HG03378 (cell line): ENCODE measurements around the gene SH3BP5.
A peak's percentile ranks its signal among the peaks of the same experiment; 100 is the strongest.

ENCODE experiments used
- ATAC-seq: cut with Tn5 transposase; IDR thresholded peaks from one replicate; pipeline ENCODE4 v1.9.1; 2021; ENCODE audit warnings: mild to moderate bottlenecking, moderate library complexity; ENCODE audit not compliant: unreplicated experiment

The SH3BP5 gene

DNA sequence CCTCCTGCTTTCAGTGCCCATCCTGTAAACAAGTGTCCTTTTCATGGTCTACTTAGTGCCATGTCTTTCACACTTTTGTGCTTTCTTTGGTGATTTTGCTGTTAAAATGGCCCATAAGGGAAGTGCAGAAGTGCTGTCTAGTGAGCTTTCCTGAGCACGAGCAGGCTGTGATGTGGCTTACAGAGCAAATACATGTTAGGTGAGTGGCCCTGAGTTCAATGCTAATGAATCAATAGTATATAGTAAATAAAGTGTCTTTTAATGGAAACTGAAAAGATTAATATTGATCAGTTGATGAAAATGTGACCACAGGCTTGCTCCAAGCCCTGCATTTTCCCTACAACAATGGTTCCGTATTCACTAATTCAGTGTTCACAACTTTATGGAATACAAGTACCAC, 5.7 kb downstream of the SH3BP5 start:
- ATAC-seq: no peak

DNA sequence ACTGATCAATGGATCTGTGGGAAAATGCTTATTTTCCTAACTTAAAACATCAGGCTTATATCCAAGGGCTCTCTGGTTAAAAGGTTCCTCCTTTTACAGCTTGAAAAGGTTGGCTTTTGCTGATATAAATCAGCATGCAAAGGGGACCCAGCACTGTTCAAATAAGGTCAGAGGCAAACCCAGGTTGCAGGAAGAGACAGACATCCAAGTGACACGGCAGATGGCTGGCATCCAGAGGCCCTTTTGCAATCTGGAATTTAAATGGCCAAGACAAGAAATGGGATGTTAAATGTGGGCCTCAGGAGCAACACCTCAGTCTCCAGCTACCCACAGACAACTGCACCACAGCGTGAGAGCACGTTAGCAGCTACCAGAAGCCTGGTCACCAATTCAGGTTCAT, 6.3 kb downstream of the SH3BP5 start:
- ATAC-seq: no peak

DNA sequence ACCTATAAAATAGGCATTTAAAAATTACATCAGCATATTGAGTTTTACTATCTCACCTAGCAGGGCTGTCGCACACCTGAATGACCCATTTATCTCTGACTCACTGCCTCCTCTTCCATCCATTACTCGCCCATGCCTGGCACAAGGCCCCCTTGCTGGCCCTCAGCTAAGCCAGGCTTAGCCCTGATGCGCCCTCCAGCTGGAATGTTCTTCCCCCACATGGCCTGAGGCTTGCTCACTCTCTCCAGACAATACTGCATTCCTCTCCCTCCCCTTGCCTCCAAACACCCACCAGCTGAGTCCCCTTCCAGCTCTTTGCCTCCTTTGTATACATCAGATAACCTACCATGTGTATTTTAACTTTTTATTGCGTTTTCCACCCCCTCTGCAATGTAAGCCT, 7.2 kb downstream of the SH3BP5 start:
- no peak for ATAC-seq

DNA sequence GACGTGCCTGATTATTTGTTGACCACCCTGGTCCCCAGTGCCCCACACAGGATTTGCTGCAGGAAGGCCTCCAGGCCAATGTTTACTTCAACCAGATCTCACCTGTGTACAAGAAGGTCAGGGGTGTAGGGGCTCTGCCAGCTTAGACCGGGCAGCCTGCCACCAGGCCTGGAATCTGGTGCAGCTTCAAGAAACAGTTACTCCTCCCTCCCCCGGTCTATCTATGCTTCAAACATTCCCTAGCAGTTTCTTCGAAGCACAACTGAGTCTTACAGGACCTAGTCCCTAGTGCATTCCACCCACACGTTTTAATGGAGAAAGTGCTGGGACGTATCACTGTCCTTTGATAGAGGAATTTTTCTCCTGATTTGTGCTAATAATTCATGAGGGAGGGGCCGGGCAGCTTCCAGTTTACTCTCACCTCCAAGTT, 8.0 kb downstream of the SH3BP5 start:
- ATAC-seq: no peak

DNA sequence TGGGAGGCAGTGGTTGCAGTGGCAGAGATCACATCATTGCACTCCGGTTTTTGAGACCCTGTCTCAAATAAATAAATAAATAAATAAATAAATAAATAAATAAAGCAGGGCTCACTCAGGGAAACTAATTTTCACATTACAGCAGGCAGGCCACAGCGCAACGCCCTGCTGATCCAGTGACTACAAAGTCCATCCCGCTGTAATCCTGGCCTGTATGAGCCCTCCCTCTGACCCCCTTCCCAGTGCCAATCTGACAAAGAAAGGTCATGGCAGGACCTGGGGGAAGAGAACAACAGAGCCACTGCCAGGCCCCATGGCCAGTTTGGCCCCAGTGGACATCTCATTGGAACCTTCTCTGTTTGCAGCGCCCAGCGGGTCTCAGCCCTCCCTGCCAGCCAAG, 9.3 kb downstream of the SH3BP5 start:
- no peak for ATAC-seq

DNA sequence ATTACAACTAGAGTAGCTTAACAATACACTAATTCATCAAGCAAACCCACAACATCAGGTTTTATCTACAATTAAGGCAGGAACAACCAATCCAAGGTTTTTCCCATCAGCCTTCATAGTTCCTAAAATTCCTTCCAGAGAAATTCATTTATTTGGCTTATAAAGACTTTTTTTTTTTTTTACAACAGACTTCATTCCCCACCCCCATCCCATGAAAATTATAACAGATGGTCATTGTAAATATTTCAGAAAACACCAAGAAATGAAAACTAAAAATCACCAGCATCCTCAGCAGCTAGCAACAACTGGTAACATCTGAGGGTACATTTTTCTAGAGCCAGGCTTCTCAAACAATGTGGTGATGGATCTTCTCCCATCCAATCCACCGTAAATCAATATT, 11.0 kb downstream of the SH3BP5 start:
- no peak for ATAC-seq

DNA sequence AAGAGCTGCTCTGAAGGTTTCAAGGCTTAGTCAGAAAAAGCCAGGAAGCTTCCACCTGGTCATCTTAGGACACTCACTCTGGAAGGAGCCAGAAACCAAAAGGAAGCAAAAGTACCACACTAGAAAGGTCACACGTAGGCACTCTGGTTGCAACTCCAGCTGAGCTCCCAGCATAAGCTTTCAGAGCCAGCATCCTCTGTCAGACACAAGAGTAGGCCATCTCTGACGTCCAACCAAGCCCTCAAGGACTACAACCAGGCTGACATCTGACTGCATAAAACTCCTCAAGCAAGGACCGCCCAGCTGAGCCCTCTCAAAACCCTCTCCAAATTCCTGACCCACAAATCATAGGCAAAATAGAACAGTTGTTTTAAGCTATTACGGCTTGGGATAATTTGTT, 12.8 kb downstream of the SH3BP5 start:
- no peak for ATAC-seq

DNA sequence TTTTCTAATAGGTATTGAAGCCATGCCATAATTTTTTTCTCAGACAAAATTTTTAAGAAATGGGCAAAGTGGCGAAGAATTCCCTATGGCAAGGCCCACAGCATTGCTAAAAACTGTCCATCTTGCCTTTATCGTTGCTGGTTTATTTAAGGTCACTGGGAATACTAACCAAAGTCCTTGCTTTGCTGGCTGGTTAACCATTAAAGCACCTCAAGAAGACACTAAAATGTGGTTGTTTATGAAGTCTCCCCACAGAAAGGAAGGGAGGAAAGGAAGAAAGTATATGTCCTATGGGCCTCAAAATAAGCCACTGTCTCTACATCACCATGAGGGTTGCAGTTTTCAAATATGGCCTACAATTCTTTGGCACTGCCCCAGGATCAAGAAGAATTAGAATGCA, 13.2 kb downstream of the SH3BP5 start:
- ATAC-seq: no peak

DNA sequence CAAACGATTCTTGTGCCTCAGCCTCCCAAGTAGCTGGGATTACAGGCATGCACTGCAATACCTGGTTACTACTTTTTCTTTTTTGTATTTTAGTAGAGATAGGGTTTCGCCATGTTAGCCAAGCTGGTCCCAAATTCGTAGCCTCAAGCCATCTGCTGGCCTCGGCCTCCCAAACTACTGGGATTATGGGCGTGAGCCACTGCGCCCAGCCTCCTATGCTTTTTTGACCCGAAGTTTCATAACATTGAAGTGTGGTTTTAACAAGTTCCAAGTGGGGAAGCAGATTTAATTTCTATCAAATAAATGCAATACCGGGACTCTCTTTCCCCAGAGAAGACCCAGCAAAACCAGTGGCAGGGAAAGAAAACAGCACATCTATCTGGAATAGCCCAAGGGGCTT, 13.7 kb downstream of the SH3BP5 start:
- ATAC-seq: no peak

DNA sequence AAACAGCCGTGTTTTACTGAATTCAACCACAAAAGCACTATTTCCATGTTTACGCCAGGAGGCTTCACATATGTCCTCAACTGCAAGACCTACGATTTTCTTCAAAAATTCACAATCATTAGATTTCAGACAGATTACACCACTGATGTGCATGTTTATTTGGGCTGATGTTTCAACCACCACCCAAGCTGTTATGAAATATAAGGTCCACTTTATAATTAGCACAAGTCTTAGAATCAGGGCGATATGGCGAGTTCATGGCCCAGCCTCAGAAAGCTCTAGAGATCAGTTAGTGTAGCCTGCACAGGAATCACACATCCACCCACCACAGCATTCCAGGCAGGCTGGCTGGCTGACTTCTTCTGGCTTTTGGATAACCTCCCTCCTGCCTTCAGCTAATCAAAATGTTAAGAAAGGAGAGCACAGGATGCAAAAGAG, 15.4 kb downstream of the SH3BP5 start:
- ATAC-seq: no peak

DNA sequence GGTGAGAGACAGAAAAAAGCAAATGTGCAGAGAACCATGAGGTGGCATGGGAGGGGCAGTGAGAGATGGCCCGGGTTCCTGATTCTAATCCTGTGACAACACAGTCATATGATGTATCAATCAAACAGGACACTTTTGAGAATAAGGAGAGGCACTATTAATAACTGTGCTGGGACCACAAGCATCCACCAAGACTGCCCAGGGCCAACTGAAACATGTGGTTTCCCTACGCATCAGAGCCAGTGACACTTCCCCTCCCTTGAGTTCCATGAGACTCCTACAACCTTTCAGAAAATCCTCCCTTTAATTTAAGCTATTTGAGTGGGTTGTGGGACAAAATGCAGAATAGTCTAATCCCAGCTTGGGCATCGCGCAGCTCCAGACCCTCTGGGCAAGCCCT, 17.4 kb downstream of the SH3BP5 start:
- no peak for ATAC-seq

DNA sequence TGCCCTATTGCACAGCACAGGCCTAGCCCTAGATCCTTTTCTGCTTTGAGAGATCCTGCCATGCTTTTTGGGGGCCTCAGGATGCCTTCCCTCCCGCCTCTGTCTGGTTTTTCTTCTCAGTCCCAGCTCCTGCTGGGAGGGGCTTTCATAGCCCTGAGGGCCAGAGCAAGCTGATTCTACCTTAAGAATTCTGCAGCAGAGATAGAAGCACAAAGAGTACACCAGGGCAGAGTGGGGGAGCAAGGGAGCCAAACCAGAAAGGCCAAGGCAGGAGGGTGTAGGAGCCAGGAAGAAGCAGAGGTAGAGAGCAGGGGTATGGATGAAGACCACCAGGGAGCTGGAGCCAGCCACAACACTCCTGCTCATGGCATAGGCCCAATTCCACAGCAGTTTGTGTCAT, 18.1 kb downstream of the SH3BP5 start:
- no peak for ATAC-seq

DNA sequence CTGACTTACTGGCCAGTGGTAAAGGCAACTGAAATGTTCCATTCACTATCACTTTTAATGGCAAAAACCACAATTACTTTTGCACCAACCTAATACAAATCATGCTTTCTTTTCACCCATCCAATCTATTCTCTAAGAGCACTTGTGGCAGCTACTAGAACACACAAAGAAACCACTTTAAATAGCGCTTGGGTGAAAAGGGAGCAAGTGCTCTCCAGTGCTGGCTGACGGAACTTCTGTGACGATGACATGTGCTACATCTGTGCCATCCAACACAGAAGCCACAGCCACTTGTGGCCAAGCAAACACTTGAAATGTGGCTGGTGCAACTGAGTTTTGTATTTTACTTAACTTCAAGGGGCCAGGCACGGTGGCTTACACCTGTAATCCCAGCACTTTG, 18.9 kb downstream of the SH3BP5 start:
- no peak for ATAC-seq

DNA sequence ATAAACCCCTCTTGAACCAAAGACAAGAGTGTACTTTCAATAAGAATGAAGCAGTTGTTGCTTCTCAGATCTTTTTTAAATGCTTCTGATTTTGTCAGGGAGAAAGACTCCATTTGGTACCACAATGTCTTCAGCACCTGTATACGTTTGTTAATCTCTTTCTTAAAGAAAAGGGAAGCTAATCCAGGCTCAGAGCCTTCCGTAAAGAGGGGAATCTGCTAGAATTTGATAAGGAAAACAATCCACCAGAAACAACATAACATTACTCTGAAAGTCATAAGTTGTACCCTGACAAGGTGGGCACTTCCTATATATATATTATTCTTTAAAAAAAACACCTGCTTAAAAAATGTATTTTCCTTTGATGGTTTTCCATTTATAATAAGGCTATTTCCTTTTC, 19.8 kb downstream of the SH3BP5 start:
- no peak for ATAC-seq

DNA sequence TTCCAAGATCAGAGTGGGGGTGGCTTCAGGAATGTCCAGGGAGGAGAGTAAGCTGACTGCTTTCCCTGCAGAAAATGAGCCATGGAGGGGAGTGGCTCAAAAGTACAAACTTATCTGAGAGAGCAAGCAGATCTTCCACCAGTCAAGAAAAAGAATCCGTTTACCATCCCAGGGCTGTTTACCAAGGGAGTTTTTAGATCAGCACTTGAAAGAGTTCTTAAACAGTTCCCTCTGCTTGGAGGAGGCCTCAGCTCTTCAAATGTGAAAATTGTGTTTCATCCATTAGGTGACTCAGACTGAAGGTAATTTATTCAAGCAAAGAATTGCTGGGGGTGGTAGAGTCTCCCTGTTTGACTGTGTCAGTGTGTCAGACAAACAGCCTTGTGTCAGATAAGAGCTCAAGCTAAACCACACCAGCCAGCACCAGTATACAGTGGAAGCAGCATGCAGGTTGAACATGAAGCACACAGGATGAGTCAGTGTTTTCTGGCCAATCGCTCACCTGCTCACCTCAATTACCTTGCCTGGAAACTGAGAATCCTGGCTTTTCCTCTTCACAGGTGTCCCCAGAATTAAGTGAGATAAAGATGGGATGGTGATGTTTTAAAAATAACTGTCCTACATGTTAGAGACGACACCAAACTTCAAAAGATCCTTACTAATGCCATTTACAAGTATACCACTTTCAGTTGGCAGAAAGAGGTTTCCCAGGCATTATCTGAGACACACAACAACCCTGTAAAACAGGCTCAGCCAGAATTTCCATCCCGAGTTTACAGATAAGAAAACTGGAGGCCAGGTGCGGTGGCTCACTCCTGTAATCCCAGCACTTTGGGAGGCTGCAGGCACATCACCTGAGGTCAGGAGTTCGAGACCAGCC, 21.7 kb downstream of the SH3BP5 start:
- peak; percentile 95 for ATAC-seq

DNA sequence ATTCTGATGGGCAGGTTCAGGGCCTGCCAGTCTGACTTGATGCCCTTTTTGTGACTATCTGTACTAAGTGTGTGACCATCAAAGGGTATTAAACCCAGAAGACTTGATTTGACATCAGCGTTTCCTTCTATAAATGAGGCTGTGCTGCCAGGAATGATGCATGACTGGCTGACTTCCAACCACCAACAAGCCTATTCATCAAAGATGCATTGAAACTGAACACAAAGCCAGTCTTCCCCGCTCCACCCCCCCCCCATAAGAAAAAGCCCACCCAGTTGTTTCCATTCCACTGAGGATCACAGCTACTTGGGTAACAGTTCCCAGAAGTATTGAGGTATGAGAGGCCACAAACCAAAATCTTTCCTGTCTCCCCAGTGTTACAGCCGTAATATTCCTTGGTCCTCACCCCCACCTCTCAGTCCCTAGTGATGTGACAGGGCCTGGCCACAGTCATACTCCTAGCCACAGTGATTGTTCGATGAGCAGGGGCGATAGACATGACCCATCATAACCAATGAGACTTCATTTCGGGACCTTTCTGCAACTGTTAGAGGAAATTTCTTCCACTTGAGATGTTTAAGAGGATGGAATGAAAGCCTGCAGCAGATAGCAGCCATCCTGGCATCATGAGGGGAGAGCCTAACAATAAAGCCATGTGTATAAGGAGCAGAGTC, 22.6 kb downstream of the SH3BP5 start:
- no peak for ATAC-seq

DNA sequence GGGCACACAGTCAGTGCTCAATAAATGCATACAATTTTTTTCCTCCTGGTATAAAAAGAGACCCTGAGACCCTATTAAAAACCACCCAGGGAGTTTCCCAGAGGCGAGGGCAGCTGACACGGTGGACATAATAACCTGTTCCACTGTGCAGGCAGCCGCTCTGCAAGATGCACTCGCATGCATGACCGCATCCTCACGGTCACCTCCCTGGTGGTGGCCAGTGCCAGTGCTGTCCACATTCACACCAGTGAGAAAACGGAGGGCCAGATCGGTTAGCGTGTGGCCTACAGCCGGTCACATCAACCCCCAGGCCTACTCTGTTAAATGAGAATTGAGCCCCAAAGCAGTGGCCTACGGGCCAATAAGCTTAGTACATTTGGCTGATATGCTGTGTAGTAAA, 24.8 kb downstream of the SH3BP5 start:
- ATAC-seq: no peak

DNA sequence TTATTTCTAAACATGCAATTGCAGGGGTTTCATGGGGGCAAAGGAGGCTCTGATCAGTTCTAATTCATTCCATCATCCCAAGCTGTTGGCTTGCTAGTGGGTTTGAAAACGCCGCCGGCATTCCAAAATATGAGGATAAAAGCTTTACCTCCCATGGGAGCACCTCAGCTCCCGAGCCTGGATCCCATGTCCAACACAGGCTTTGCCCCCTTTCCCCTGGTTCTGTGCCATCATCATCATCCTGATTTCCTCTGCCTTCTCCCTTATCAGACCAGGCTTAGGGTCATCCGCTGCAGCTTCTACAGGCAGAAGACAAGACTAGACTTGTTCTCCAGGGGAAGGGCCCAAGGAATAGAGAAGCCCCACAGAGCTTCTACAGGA, 25.4 kb downstream of the SH3BP5 start:
- ATAC-seq: no peak

DNA sequence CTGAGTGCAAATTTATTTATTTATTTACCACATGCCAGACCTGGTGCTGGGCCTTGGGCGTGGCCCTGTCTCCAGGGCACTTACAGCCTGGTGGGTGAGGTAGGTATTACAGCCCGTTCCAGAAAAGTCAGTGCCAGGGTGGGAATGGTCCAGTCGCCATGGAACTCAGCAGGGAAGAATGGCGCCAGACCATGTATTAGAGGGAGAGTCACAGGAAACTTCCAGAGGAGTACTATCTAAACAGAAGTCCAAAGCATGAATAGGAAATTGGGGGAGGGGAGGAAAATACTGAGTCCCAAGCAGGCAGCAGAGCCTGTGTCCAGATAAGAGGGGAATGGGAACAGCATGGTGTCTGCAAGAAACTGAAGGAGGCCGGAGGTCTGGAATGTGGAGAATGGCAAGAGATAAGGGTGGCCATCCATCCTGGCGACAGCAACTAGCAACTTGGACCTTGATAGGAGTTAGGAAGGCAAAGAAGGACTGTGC, 27.0 kb downstream of the SH3BP5 start:
- no peak for ATAC-seq

DNA sequence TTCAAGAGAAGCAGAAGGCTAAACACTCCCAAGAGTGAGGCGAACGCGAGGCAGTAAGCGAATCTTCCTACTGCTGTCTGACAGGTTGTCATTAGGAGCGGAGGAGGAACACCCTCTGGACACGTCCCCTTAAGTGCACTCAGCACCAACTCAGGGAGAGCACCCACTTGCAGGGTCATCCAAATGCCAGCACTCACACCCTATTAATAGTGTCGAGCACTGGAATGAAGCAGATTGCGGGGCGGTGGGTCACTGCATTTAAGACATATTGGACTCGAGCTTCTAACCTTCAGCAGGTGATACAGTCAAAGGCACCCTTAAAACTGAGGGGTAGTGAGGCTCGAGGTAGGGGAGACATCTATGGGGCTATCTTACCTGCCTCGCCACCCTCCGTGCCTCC, 28.7 kb downstream of the SH3BP5 start:
- ATAC-seq: no peak

DNA sequence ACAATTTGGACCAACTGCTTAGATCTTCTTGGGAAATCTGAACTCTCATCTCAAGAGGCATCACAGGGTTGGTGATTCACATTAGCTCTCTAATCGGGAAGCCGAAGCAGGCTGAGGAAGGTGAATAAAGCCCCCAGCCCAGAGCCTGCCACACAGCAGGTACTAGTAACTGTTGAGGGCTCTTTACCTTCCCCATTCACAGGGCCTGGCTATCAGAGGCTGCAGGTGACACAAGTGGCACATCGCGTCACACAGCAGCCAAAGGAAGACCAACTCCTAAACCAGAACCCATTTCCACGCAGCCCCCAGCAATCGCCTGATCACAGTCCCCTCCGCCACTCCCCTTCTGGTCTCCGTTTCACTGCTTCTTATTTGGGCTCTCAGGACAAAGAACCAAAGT, 29.2 kb downstream of the SH3BP5 start:
- no peak for ATAC-seq

DNA sequence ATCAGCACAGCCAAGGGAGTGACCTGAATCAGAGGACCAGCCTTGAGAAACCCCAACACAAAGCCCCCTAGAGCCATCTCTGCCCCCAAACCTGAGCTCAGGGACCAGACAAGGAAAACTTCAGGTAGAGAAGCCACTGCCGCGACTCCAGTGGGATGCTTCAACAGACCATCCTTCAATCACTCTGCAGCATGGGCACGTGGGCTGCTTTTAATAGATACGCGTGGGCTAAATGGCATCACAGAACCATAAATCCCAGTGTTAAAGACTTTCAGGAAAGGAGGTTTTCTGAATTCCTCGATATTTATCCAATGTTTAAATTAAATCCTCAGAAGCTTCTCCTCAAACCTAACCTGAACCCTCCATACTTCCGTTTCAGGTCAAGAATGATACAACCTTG, 30.6 kb downstream of the SH3BP5 start:
- ATAC-seq: no peak
